ENCODE data around the gene OMP. TPM values are rescaled to one million over a fixed set of nuclear protein-coding genes. Genes with fewer than 3 reads are reported as not detected.

Gene OMP
- total RNA-seq, 2 donors from 2014 or later, result 8.0 TPM; not detected in 1

GRCh38 chr11:77150836-77151235 is 48.2 kb downstream of the OMP start:
- H3K9me3 ChIP-seq, result no peaks in the 10 kb centered on the region
- H3K27me3 ChIP-seq (replicated peaks; ENCODE audit: insufficient read depth), result no peaks in the 10 kb centered on the region
- H3K4me1 ChIP-seq (replicated peaks), result no peaks in the 10 kb centered on the region
- 90% methylated on average over 10 of the region's 10 CpGs for WGBS
- no peak overlapping the region for H3K4me3 ChIP-seq
- intact Hi-C loops (cut with DNase I), result no loop called here
- TF ChIP-seq CTCF (IDR thresholded peaks at IDR 0.05) (no peak), POLR2A (IDR thresholded peaks at IDR 0.05) (no peak), POLR2AphosphoS5 (IDR thresholded peaks at IDR 0.05) (no peak)
- no peak for DNase-seq (ENCODE audit: low spot score)
- no peaks in the 10 kb centered on the region for H3K36me3 ChIP-seq
- H3K27ac ChIP-seq, result no peak overlapping the region

GRCh38 chr11:77151804-77152509 is 49.3 kb downstream of the OMP start:
- 90% methylated on average over 11 of the region's 11 CpGs for WGBS
- intact Hi-C loops (cut with DNase I), result no loop called here
- Histone ChIP-seq H3K27ac (no peak overlapping the region), H3K36me3 (no peaks in the 10 kb centered on the region), H3K27me3 (replicated peaks; ENCODE audit: insufficient read depth) (no peaks in the 10 kb centered on the region), H3K4me1 (replicated peaks) (no peaks in the 10 kb centered on the region), H3K9me3 (no peaks in the 10 kb centered on the region), H3K4me3 (no peak overlapping the region)
- TF ChIP-seq CTCF (IDR thresholded peaks at IDR 0.05) (no peak), POLR2AphosphoS5 (IDR thresholded peaks at IDR 0.05) (no peak), POLR2A (IDR thresholded peaks at IDR 0.05) (no peak)
- DNase-seq (ENCODE audit: low spot score), result no peak

GRCh38 chr11:77152846-77153245 is 50.2 kb downstream of the OMP start:
- 85% methylated on average over 6 of the region's 6 CpGs for WGBS
- no peaks in the 10 kb centered on the region for H3K36me3 ChIP-seq
- H3K27me3 ChIP-seq (replicated peaks; ENCODE audit: insufficient read depth), result no peaks in the 10 kb centered on the region
- intact Hi-C loops (cut with DNase I), result no loop called here
- no peak for DNase-seq (ENCODE audit: low spot score)
- H3K9me3 ChIP-seq, result no peaks in the 10 kb centered on the region
- no peak for TF ChIP-seq POLR2AphosphoS5 (IDR thresholded peaks at IDR 0.05)
- TF ChIP-seq POLR2A (IDR thresholded peaks at IDR 0.05), result no peak
- no peak for TF ChIP-seq CTCF (IDR thresholded peaks at IDR 0.05)
- H3K27ac ChIP-seq, result no peak overlapping the region
- H3K4me1 ChIP-seq (replicated peaks), result no peaks in the 10 kb centered on the region
- no peak overlapping the region for H3K4me3 ChIP-seq

Other genes with a start within 250 kb of the OMP start
- gene ACER3, start 241.9 kb upstream of the OMP start, total RNA-seq, result 10 to 100 TPM; 11.3 to 11.9 TPM
- under 1 TPM in 1 of 2 donors, not detected in 1; 0.46 TPM for gene B3GNT6, start 68.4 kb upstream of the OMP start, total RNA-seq
- gene CAPN5, start 35.9 kb upstream of the OMP start, total RNA-seq, result 10 to 100 TPM; 28.6 to 83.5 TPM
- 100 to 1,000 TPM in 1 of 2 donors, 1 to 10 TPM in 1; 3.1 to 102 TPM for gene MYO7A, start 25.4 kb downstream of the OMP start, total RNA-seq
- 1 to 10 TPM in 1 of 2 donors, not detected in 1; 7.4 TPM for gene GDPD4, start 198.8 kb downstream of the OMP start, total RNA-seq